Measurements from ENCODE around the gene ZNF454.

Gene ZNF454

GRCh38 chr5:178986326-178986960 is 45.4 kb downstream of the ZNF454 start:
- FAIRE-seq (no peak), DNase-seq (ENCODE audit: insufficient read length, low spot score) (no peak)
- TF ChIP-seq POLR2A (IDR thresholded peaks at IDR 0.05; ENCODE audit: low read depth, low read length): no peak

- FAIRE-seq: no peak
- TF ChIP-seq POLR2A (IDR thresholded peaks at IDR 0.05; ENCODE audit: low read depth, low read length): no peak
- DNase-seq (ENCODE audit: insufficient read length, low spot score): no peak
Measured at GRCh38 chr5:178988436-178989220, 47.6 kb downstream of the ZNF454 start.

DNA sequence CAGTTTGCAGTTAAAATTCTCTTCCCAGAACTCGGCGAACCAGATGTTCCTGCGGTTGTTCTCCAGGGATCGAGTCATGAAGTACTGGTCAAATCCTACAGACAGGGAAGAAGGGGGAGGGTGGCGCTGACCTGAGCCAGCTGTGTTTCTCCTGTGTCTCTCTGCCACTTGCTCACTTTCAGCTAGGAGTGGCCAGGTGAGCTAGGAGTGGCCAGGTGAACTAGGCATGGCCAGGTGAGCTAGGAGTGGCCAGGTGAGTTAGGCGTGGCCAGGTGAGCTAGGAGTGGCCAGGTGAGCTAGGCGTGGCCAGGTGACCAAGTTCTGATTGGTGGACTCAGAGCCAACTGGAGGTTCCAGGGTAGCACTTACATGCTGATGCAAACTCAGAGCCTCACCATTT is 48.3 kb downstream of the ZNF454 start:
- TF ChIP-seq POLR2A (IDR thresholded peaks at IDR 0.05; ENCODE audit: low read depth, low read length): no peak
- DNase-seq (ENCODE audit: insufficient read length, low spot score) (no peak), FAIRE-seq (no peak)

DNA sequence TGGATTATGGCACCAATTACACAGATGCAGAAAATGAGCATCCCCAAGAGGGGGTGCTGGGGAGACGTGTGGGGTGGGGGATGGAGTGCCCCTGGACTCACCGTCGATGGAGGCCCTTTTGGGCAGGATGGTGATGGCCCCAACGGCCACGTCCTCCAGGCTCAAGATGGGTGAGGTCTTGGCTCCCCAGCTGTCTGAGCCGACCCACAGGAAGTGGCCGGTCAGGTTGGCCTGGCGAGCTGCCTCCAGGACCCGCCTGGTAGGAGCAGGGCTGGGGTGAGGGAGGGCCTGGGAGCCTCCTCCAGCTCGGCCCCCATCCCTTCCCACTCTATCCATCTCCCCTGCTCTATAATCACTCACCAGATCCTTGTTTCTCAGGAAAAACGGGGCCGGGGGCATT is 49.5 kb downstream of the ZNF454 start:
- no peak for TF ChIP-seq POLR2A (IDR thresholded peaks at IDR 0.05; ENCODE audit: low read depth, low read length)
- FAIRE-seq (no peak), DNase-seq (ENCODE audit: insufficient read length, low spot score) (no peak)

GRCh38 chr5:178991190-178992145 is 50.5 kb downstream of the ZNF454 start:
- DNase-seq (ENCODE audit: insufficient read length, low spot score): no peak
- FAIRE-seq: no peak
- TF ChIP-seq POLR2A (IDR thresholded peaks at IDR 0.05; ENCODE audit: low read depth, low read length): no peak

DNA sequence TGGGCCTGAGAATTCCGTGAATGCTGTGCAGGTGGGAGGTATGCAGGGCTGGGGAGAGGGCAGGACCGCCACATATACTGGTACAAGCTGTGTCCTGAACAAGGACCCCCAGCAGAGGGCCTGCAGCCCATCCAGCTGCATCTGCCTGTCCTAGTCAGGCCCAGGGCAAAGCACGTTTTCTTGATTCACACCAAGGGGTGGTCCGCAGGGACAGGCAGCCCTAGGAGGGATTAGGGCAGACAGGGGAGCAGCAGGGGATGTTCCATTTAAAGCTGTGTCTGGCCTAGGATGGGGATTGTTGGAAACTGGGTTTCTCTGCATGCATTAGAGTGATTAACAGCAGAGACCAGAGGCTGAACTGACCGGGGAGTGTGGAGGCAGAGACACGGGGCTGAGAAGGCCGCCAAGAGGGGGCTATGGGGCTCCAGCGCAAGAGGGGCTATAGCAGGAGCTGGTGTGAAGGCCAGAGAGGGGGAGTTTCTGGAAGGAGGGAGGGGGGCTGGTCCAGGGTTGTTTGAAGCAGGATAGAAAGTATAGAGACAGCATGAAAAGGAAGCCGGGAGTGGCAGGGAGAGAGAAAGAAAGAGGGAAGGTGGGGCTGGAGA is 51.4 kb downstream of the ZNF454 start:
- no peak for TF ChIP-seq POLR2A (IDR thresholded peaks at IDR 0.05; ENCODE audit: low read depth, low read length)
- FAIRE-seq: no peak
- no peak for DNase-seq (ENCODE audit: insufficient read length, low spot score)

- no peak for DNase-seq (ENCODE audit: insufficient read length, low spot score)
- FAIRE-seq: no peak
- no peak for TF ChIP-seq POLR2A (IDR thresholded peaks at IDR 0.05; ENCODE audit: low read depth, low read length)
Measured at GRCh38 chr5:178993236-178993765, 52.3 kb downstream of the ZNF454 start.

- DNase-seq (ENCODE audit: insufficient read length, low spot score): no peak
- no peak for FAIRE-seq
- TF ChIP-seq POLR2A (IDR thresholded peaks at IDR 0.05; ENCODE audit: low read depth, low read length): no peak
Measured at GRCh38 chr5:178993955-178994579, 53.1 kb downstream of the ZNF454 start.

DNA sequence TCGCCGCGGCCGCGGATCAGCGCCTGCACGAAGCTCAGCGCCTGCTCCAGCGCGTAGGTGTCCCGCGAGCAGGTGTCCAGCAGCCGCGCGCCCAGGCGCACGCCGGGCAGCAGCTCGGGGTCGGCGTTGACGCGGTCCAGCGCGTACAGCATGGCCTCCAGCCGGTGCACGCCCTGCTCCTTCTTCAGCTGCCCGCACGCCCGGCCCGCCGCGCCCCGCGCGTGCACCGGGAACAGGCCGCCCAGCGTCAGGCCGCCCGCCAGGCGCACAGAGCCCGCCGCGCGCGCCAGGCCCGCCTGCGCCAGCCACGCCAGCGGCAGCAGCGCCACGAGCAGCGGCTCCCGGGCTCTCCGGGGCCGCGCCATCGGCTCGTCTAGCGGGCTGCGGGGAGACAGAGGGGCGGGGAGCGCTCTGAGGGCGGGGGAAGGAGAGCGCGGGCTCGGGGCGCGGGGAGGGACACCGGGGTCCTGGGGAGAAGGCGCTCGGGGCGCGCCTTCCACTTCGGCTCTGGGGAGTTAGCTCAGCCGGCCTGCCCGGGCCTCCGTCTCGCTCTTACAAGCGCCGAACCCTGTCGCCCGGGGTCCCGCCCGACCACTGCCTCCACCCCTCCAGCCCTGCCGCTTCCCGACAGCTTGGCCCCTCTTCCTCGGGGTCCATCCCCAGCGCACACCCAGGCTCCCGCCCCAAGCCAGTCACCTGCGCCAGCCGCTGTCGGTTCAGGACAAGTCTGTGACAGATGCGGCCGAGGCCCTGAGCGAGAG is 53.8 kb downstream of the ZNF454 start, which contains the start of gene GRM6:
TSS of gene GRM6 (minus strand) at position 741 of the 761 bp plus-strand sequence. CDS start at position 365, 376 bp downstream.
- FAIRE-seq: no peak
- TF ChIP-seq POLR2A (IDR thresholded peaks at IDR 0.05; ENCODE audit: low read depth, low read length): no peak
- DNase-seq (ENCODE audit: insufficient read length, low spot score): no peak

DNA sequence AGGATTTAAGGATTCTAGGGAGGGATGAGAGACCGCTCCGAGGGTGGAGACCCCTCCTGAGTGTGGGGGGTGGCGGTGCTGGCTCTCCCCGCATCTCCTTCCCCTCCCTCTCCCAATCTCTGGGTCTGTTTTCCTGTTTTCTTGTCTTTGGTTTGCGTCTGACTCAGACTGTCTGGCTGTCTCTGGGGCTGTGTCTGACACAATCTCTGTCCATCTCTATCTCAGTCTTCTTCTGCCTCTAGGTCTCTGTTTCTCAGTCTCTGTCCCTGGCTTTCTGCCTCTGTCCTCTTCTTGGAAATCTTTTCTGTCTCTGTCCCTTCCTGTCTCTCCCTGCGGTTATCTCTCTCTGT is 54.3 kb downstream of the ZNF454 start:
- DNase-seq (ENCODE audit: insufficient read length, low spot score) (no peak), FAIRE-seq (no peak)
- TF ChIP-seq POLR2A (IDR thresholded peaks at IDR 0.05; ENCODE audit: low read depth, low read length): no peak

GRCh38 chr5:178996156-178996555 is 55.2 kb downstream of the ZNF454 start:
- FAIRE-seq (no peak), DNase-seq (ENCODE audit: insufficient read length, low spot score) (no peak)
- TF ChIP-seq POLR2A (IDR thresholded peaks at IDR 0.05; ENCODE audit: low read depth, low read length): no peak

- FAIRE-seq: no peak
- TF ChIP-seq POLR2A (IDR thresholded peaks at IDR 0.05; ENCODE audit: low read depth, low read length): no peak
- no peak for DNase-seq (ENCODE audit: insufficient read length, low spot score)
Measured at GRCh38 chr5:178997191-178997590, 56.2 kb downstream of the ZNF454 start.
